Progenitor cell of endocrine pancreas (in vitro differentiated cells): ENCODE measurements around the gene TCF20. TPM values are rescaled to one million over a fixed set of nuclear protein-coding genes. Genes with fewer than 3 reads are reported as not detected.

Experiments
- DNase-seq: peaks from one replicate; pipeline ENCODE4 v3.0.0; 2021; ENCODE audit warnings: low spot score; ENCODE audit not compliant: unreplicated experiment
- H3K27ac Mint-ChIP-seq: 2 replicates; pipeline ENCODE4 v1.8.0; 2021; ENCODE audit warnings: mild to moderate bottlenecking, moderate library complexity, mixed read lengths
- H3K27me3 Mint-ChIP-seq: 2 replicates; pipeline ENCODE4 v1.8.0; 2021; ENCODE audit warnings: mixed read lengths
- H3K36me3 Mint-ChIP-seq: 2 replicates; pipeline ENCODE4 v1.8.0; 2022; ENCODE audit warnings: mixed read lengths; ENCODE audit not compliant: insufficient read depth
- H3K4me1 Mint-ChIP-seq: 2 replicates; pipeline ENCODE4 v1.8.0; 2021; ENCODE audit warnings: low read depth, mixed read lengths
- H3K4me3 Mint-ChIP-seq: 2 replicates; pipeline ENCODE4 v1.8.0; 2021; ENCODE audit warnings: low read depth, mild to moderate bottlenecking, moderate library complexity, mixed read lengths
- H3K9me3 Mint-ChIP-seq: 2 replicates; pipeline ENCODE4 v1.8.0; 2021; ENCODE audit warnings: low read depth, mixed read lengths
- CTCF ChIP-seq: fragments of 200-600 bp; sonication (generic); IDR thresholded peaks from one replicate; pipeline ENCODE4 v1.5.0; 2021; ENCODE audit warnings: antibody characterized with exemption, mild to moderate bottlenecking; ENCODE audit not compliant: unreplicated experiment
- total RNA-seq: library from RNA; stranded (reverse); gene quantifications from 2 replicates; pipeline ENCODE4 v1.2.1, GENCODE V29; 2021

TCF20 gene
- total RNA-seq, 1 donor from 2014 or later, result 68.5 TPM

- DNase-seq, result no peak
- no peaks in the 10 kb centered on the region for H3K9me3 Mint-ChIP-seq
- no peak for TF ChIP-seq CTCF
- peaks cover 46% of the 10 kb centered on the region for H3K27me3 Mint-ChIP-seq
- no peak overlapping the region for H3K4me3 Mint-ChIP-seq
- H3K27ac Mint-ChIP-seq, result no peak overlapping the region
- H3K36me3 Mint-ChIP-seq, result peaks cover 5% of the 10 kb centered on the region
- H3K4me1 Mint-ChIP-seq, result peaks cover 4% of the 10 kb centered on the region
Observed at GRCh38 chr22:42280140-42280539, 9.7 kb upstream of the TCF20 start.

GRCh38 chr22:42279425-42280020 lies 9.1 kb upstream of the TCF20 start:
- Mint-ChIP-seq H3K27ac (no peak overlapping the region), H3K4me1 (peaks cover 4% of the 10 kb centered on the region), H3K4me3 (no peak overlapping the region), H3K36me3 (peaks cover 5% of the 10 kb centered on the region), H3K9me3 (no peaks in the 10 kb centered on the region), H3K27me3 (peaks cover 43% of the 10 kb centered on the region)
- no peak for TF ChIP-seq CTCF
- no peak for DNase-seq

- Mint-ChIP-seq H3K9me3 (no peaks in the 10 kb centered on the region), H3K27me3 (peaks cover 37% of the 10 kb centered on the region), H3K36me3 (peaks cover 5% of the 10 kb centered on the region), H3K4me1 (peaks cover 9% of the 10 kb centered on the region), H3K27ac (peak overlapping the region; percentile 7), H3K4me3 (no peak overlapping the region)
- TF ChIP-seq CTCF, result no peak
- DNase-seq, result no peak
Observed at GRCh38 chr22:42277988-42278776, 7.7 kb upstream of the TCF20 start.

- peaks cover 31% of the 10 kb centered on the region for H3K27me3 Mint-ChIP-seq
- H3K27ac Mint-ChIP-seq, result no peak overlapping the region
- DNase-seq, result no peak
- H3K36me3 Mint-ChIP-seq, result peaks cover 5% of the 10 kb centered on the region
- no peaks in the 10 kb centered on the region for H3K9me3 Mint-ChIP-seq
- no peak overlapping the region for H3K4me3 Mint-ChIP-seq
- TF ChIP-seq CTCF, result no peak
- peaks cover 6% of the 10 kb centered on the region for H3K4me1 Mint-ChIP-seq
Observed at GRCh38 chr22:42277232-42277753, 6.8 kb upstream of the TCF20 start.

GRCh38 chr22:42275970-42276369 lies 5.5 kb upstream of the TCF20 start:
- H3K4me3 Mint-ChIP-seq, result no peak overlapping the region
- H3K27ac Mint-ChIP-seq, result no peak overlapping the region
- no peak for DNase-seq

More at GRCh38 chr22:42275970-42276369, 5.5 kb upstream of the TCF20 start:
- H3K27me3 Mint-ChIP-seq, result peaks cover 19% of the 10 kb centered on the region
- peaks cover 5% of the 10 kb centered on the region for H3K4me1 Mint-ChIP-seq
- H3K36me3 Mint-ChIP-seq, result peaks cover 5% of the 10 kb centered on the region
- H3K9me3 Mint-ChIP-seq, result no peaks in the 10 kb centered on the region
- no peak for TF ChIP-seq CTCF
